ENCODE measurements around the gene WFDC1. TPM values are rescaled to one million over a fixed set of nuclear protein-coding genes. Genes with fewer than 3 reads are reported as not detected.

Gene WFDC1
- polyA plus RNA-seq, 1 donor from 2014 or later = not detected

DNA sequence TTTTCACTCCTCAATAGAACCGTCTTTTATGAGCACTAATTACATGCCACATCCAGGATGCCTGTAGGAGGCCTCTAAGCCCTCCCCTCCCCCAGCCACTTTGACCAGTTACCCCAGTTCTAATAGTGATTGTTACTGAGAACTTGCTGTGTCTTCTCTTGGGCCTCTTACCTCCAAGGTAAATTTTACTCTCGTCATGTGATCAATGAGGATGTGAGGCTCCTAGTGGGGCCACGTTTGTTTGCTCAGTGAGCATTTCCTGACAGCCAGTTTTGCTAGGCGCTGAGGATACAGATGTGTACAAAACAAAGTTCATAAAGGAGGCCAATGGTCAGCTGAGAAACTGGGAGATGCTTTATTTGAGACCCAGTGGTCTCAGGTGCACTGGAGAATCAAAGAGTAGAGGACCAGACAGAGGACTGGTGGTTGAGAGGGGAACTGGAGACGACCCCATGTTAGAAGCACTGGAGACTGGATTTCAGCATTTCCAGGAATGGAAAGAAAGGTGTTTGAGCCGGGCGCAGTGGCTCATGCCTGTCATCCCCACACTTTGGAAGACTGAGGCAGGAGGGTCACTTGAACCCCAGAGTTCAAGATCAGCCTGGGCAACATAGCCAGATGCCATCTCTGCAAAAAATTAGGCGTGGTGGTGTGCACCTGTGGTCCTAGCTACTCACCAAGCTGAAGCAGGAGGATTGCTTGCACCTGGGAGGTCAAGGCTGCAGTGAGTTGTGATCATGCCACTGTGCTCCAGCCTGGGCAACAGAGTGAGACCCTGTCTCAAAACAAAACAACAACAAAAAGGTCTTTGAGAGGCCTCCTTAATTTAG is 76.3 kb downstream of the WFDC1 start:
- no peaks in the 10 kb centered on the region for H3K9me3 Mint-ChIP-seq
- peaks cover 2% of the 10 kb centered on the region for H3K36me3 Mint-ChIP-seq
- peaks cover 45% of the 10 kb centered on the region for H3K27me3 Mint-ChIP-seq
- no peak overlapping the region for H3K27ac Mint-ChIP-seq
- H3K4me1 Mint-ChIP-seq = peaks cover 2 to 3% (median 2%) of the 10 kb centered on the region in 3 donors
- peak overlapping the region in 1 of 4 donors; percentile 3 for H3K4me3 Mint-ChIP-seq

DNA sequence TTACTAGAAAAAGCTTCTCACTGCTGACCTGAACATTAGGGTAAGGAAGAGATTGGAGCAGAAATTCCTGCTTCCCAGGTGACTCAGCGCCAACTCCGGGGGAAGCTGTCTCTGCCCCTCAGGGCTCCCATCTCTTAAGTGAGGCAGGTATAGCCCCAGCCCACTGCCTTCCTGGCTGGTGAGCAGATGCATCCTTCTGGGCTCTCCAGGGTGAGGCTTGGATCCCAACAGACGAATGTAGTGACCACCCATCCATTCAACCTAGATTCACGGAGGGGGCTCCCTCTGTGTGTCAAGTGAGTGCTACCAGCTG is 76.8 kb downstream of the WFDC1 start:
- Mint-ChIP-seq H3K36me3 (peaks cover 2% of the 10 kb centered on the region), H3K4me1 (peaks cover 2 to 3% (median 2%) of the 10 kb centered on the region in 3 donors), H3K4me3 (peak overlapping the region in 1 of 4 donors; percentile 3), H3K9me3 (no peaks in the 10 kb centered on the region), H3K27ac (no peak overlapping the region), H3K27me3 (peaks cover 45% of the 10 kb centered on the region)

DNA sequence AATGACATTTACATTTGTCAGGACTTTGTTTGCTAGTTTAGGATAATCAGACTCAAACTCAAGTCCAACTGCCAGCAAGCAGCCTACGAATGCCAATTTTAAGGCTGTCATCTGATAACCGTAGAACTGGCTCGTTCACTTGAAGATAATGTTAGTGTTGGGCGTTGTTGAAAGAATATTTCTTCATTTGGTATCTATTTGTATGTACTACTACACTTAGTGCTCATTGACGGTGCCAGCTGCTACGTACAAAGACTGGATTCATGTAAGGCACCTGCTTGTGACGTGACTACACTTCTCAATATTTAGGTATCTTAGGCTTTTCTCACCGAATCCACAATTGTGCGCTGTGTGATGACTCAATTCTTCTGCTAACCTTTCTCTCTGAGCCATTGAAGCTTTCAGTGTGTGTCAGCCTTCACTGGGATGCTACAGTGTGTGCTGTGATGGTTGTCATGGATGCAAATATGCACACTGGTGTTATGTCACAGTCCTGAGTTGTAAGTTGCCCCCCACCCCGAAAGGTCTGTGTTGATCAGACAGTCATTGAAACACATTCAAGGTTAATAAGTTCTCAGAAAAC is 79.3 kb downstream of the WFDC1 start:
- no peaks in the 10 kb centered on the region for H3K4me1 Mint-ChIP-seq
- peaks cover 29% of the 10 kb centered on the region for H3K27me3 Mint-ChIP-seq
- H3K36me3 Mint-ChIP-seq = no peaks in the 10 kb centered on the region
- H3K4me3 Mint-ChIP-seq = no peak overlapping the region
- H3K9me3 Mint-ChIP-seq = no peaks in the 10 kb centered on the region
- no peak overlapping the region for H3K27ac Mint-ChIP-seq

DNA sequence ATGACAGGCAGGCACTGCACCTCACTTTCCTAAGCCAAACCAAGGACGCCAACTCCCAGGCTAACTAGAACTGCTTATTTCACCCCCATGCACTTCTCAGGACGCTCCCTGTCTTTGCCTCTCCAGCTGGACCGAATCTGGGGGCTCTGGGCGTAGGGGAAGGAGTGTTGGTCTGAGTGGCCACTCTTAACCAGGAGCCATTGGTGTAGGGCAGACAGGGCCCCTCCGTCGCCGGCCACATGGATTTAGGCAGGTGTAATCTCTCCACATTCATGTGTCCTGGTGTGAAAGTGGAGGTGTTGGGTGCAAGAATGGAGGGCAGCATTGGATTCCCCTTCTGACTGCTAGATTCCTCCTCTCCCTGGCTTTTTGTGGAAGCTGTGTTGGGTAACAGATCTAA is 83.4 kb downstream of the WFDC1 start:
- Mint-ChIP-seq H3K27ac (no peak overlapping the region), H3K9me3 (no peaks in the 10 kb centered on the region), H3K4me3 (peak overlapping the region in 1 of 4 donors; percentile 55), H3K4me1 (peaks cover 0 to 5% (median 4%) of the 10 kb centered on the region in 3 donors), H3K36me3 (peaks cover 2% of the 10 kb centered on the region), H3K27me3 (peaks cover 7% of the 10 kb centered on the region)

DNA sequence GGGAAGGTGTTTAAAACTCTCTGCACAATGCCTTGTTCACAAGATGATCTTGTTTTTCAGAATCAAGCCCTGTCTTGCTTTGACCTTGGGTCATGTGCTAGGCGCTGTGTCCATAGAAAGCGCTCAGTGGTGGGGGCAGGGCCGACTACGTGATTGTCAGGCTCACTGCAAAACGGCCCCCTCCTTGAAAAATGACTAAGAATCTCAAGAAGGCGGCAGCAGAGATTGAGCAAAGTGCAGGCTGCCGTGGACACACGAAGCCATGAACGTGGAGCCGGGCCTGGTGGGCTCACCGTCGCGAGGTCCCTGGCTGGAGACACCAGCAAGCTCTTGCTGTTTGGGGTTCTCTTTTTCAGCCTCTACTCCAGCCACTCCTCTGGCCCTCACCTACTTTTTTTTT is 83.9 kb downstream of the WFDC1 start:
- Mint-ChIP-seq H3K4me1 (peaks cover 0 to 5% (median 4%) of the 10 kb centered on the region in 3 donors), H3K4me3 (no peak overlapping the region), H3K36me3 (peaks cover 2% of the 10 kb centered on the region), H3K9me3 (no peaks in the 10 kb centered on the region), H3K27ac (no peak overlapping the region), H3K27me3 (peaks cover 5% of the 10 kb centered on the region)

DNA sequence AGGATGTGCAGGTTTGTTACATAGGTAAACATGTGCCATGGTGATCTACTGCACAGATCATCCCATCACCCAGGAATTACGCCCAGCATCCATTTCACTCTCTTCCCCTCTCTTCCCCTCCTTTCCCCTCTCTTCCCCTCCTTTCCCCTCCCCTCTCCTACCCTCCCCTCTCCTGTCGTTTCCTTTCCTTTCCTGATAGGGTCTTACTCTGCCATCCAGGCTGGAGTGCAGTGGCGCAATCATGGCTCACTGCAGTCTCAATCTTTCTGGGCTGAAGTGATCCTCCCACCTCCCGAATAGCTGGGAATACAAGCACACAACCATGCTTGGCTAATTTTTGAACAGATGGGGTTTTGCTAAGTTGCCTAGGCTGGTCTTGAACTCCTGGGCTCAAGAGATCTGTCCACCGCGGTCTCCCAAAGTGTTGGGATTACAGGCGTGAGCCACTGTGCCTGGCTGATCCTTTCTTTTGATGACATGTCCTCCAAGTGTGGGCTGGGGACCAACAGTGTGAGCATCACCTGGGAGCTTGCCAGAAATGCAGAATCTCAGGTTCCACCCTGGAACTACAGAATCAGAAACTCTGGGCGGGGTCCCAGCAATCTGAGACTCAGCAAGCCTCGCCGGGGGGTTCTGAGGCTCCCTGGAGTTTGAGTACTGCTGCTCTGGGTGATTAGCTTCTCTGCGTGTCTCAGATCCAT is 84.5 kb downstream of the WFDC1 start:
- Mint-ChIP-seq H3K27ac (no peak overlapping the region), H3K4me3 (no peak overlapping the region), H3K4me1 (peaks cover 0 to 5% (median 4%) of the 10 kb centered on the region in 3 donors), H3K9me3 (peaks cover 0 to under 1% (median 0%) of the 10 kb centered on the region in 3 donors), H3K36me3 (peaks cover 2% of the 10 kb centered on the region), H3K27me3 (peaks cover 4% of the 10 kb centered on the region)

Other genes with a start within 250 kb of the WFDC1 start
- gene MBTPS1, start 177.9 kb upstream of the WFDC1 start, polyA plus RNA-seq = 52.2 TPM
- 12.3 TPM for gene HSDL1, start 149.7 kb upstream of the WFDC1 start, polyA plus RNA-seq
- gene DNAAF1, start 149.6 kb upstream of the WFDC1 start, polyA plus RNA-seq = not detected
- gene TAF1C, start 107.8 kb upstream of the WFDC1 start, polyA plus RNA-seq = 6.5 TPM
- not detected for gene ADAD2, start 103.7 kb upstream of the WFDC1 start, polyA plus RNA-seq
- gene KCNG4, start 54.9 kb upstream of the WFDC1 start, polyA plus RNA-seq = not detected
- not detected for gene ATP2C2, start 73.7 kb downstream of the WFDC1 start, polyA plus RNA-seq
- 8.2 TPM for gene MEAK7, start 209.8 kb downstream of the WFDC1 start, polyA plus RNA-seq